Thymus (tissue), 11 donors: Measurements from ENCODE around the gene GPRIN1. TPM values are rescaled to one million over a fixed set of nuclear protein-coding genes. Genes with fewer than 3 reads are reported as not detected.
A peak's percentile ranks its signal among the peaks of the same experiment; 100 is the strongest.
"Not testable (repeated sequence)": the region's sequence is repeated elsewhere in the genome, so short reads cannot be mapped to it uniquely, and the experiment has no call there.

Source experiments
- DNase-seq, 9 donors: peaks; one replicate each; pipeline ENCODE4 v3.0.0-alpha.2; 2013; ENCODE audit warnings: low spot score in 9 of 9, low read depth in 6 of 9, missing footprints in 1 of 9
- H3K27ac ChIP-seq, 2 donors: one replicate each; pipeline ENCODE4 v1.5.1; 2013; ENCODE audit warnings: control low read depth in 1 of 2, low read depth in 1 of 2, low read length in 1 of 2, mild to moderate bottlenecking in 1 of 2, moderate library complexity in 1 of 2
- H3K27me3 ChIP-seq, 2 donors: one replicate each; pipeline ENCODE4 v1.5.1; 2013; ENCODE audit warnings: low read length in 1 of 2; ENCODE audit not compliant: control insufficient read depth in 2 of 2, insufficient read depth in 1 of 2
- H3K36me3 ChIP-seq, 2 donors: one replicate each; pipeline ENCODE4 v1.5.1; 2013; ENCODE audit warnings: low read length in 1 of 2, mild to moderate bottlenecking in 1 of 2, moderate library complexity in 1 of 2; ENCODE audit not compliant: control insufficient read depth in 2 of 2, insufficient read depth in 2 of 2
- H3K4me1 ChIP-seq, 2 donors: one replicate each; pipeline ENCODE4 v1.5.1; 2013; ENCODE audit warnings: low read length in 2 of 2; ENCODE audit not compliant: control insufficient read depth in 2 of 2, insufficient read depth in 2 of 2
- H3K4me3 ChIP-seq, 2 donors: one replicate each; pipeline ENCODE4 v1.5.1; 2013; ENCODE audit warnings: low read length in 2 of 2, control low read depth in 1 of 2, mild to moderate bottlenecking in 1 of 2
- H3K9me3 ChIP-seq, 2 donors: one replicate each; pipeline ENCODE4 v1.5.1; 2013; ENCODE audit warnings: low read length in 1 of 2, mild to moderate bottlenecking in 1 of 2; ENCODE audit not compliant: control insufficient read depth in 2 of 2, insufficient read depth in 1 of 2
- WGBS: extraction: QIAGEN DNeasy Blood & Tissue Kit; methylation state at CpG from one replicate; pipeline ENCODE4 v1.1.7; 2013; 5-methylcytosine and 5-hydroxymethylcytosine counted together
- polyA plus RNA-seq: library from polyadenylated mRNA; stranded (reverse); fragments of 200-250 nt; gene quantifications from one replicate; pipeline ENCODE4 v1.2.3, GENCODE V29; 2013
- total RNA-seq: library from RNA; stranded (reverse); fragments of 120-200 nt; gene quantifications from one replicate; pipeline ENCODE4 v1.2.4, GENCODE V29; 2013
- donor health status: healthy.

GPRIN1 gene
- total and polyA plus RNA-seq, 2 donors: 0.82 to 2.7 TPM

DNA sequence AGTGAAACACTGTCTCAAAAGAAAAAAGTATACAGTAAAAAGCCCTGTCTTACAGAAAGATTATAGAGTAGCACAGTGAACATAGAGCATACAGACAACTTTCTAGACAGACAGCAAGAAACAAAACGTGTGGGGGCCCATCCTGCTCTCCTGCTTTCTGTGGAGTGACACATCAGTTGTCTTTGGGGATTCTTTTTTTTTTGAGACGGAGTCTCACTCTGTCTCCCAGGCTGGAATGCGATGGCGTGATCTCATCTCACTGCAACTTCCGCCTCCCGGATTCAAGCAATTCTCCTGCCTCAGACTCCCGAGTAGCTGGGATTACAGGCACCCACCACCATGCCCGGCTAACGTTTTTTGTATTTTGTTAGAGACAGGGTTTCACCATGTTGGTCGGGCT, 46.0 kb downstream of the GPRIN1 start:
- H3K4me1 ChIP-seq: peaks cover 3 to 10% of the 10 kb centered on the region in 2 donors
- peaks cover under 1% of the 10 kb centered on the region in 2 donors for H3K9me3 ChIP-seq
- H3K27ac ChIP-seq: no peak overlapping the region
- whole genome bisulfite sequencing: 93% methylated on average over 10 of the region's 10 CpGs
- DNase-seq: no peak
- H3K27me3 ChIP-seq: peaks cover 0 to 2% of the 10 kb centered on the region in 2 donors
- no peaks in the 10 kb centered on the region for H3K36me3 ChIP-seq
- H3K4me3 ChIP-seq: no peak overlapping the region

DNA sequence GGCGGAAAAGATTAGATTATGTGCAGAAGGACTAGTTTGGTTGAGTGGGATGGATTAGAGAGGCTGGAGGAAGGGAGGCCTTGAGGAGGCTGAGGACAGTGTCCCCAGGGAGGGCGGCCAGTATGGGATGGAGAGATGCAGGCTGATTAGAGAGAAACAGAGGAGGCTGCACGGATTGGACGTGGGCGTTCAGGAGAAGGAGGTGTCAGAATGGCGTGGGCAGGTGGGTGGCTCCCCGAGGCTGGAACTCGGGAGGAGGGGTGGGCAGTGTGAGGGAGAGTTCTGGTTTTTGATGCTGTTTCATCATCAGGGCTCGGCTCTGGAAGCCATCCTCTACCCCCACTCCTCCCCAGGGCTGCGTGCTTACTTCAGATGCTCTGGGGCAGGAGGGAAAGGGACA, 47.8 kb downstream of the GPRIN1 start:
- peaks cover 1 to 5% of the 10 kb centered on the region in 2 donors for H3K9me3 ChIP-seq
- no peak overlapping the region for H3K4me3 ChIP-seq
- DNase-seq: no peak
- H3K27ac ChIP-seq: no peak overlapping the region
- peaks cover 0 to 2% of the 10 kb centered on the region in 2 donors for H3K27me3 ChIP-seq
- H3K36me3 ChIP-seq: no peaks in the 10 kb centered on the region
- peaks cover 3 to 10% of the 10 kb centered on the region in 2 donors for H3K4me1 ChIP-seq
- WGBS: 89% methylated on average over 10 of the region's 10 CpGs

DNA sequence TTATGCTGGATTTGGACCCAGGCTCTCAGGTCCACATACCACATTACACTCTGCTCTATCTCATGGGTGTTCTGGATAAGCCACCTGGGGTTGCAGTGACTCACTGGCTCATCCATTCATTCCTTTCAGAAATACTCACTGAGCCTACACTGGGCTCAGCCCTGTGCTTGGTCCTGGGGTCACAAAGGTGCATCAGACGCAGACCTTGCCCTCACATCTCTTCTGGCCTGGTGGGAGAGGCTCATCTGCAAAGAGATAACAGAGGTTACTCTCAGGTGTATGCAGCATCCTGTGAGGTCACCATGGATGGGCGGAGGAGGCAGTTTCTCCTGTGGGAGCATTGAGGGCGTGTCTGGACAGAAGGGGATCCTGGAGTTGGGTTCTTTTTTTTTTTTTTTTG, 48.7 kb downstream of the GPRIN1 start:
- 95% methylated on average over 3 of the region's 3 CpGs for WGBS
- Histone ChIP-seq H3K4me1 (peaks cover 3 to 10% of the 10 kb centered on the region in 2 donors), H3K27ac (no peak overlapping the region)

DNA sequence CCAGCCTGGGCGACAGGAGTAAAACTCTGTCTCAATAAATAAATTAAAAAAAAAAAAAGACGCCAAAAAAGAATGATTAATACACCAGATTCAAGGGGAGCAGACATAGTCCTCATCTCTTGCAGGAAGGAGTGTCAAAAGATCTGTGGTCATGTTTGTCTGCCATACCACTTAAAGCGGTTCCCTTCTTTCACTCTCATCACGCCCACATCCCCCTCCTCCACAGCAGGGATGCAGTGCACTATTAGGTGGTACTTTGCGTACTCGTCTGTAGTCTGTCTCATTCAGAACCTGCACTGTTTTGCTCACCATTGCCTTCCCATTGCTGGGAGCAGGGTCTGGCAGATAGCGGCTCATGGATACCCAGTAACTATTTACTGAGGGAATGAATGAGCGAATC, 49.6 kb downstream of the GPRIN1 start:
- Histone ChIP-seq H3K4me3 (no peak overlapping the region), H3K9me3 (peaks cover 1 to 5% of the 10 kb centered on the region in 2 donors), H3K4me1 (peaks cover 3 to 10% of the 10 kb centered on the region in 2 donors), H3K36me3 (no peaks in the 10 kb centered on the region), H3K27me3 (no peaks in the 10 kb centered on the region), H3K27ac (no peak overlapping the region)
- 53% methylated on average over 8 of the region's 8 CpGs for whole genome bisulfite sequencing
- DNase-seq: peak in 1 of 9 donors; percentile 35

More for the DNA sequence above, 48.7 kb downstream of the GPRIN1 start:
- H3K9me3 ChIP-seq: peaks cover 1 to 5% of the 10 kb centered on the region in 2 donors
- DNase-seq: no peak
- H3K4me3 ChIP-seq: no peak overlapping the region
- no peaks in the 10 kb centered on the region for H3K27me3 ChIP-seq
- no peaks in the 10 kb centered on the region for H3K36me3 ChIP-seq

DNA sequence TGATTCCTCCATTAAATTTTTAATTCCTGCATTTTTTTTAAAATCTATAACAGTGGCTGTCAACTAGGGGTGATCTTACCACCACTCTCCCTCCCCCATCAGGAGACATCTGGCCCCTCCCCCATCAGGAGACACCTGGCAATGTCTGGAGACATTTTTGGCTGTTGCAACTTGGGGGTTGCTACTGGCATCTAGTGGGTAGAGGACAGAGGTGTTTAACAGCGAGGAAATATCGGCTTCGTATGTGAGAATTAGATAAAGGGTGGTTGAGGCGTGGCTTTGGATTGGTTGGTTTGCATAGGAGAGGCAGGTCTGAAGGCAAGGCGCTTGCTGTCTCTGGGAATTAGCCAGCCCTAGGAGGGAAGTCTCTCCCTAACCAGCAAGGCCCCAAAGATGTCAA, 50.3 kb downstream of the GPRIN1 start:
- H3K36me3 ChIP-seq: no peaks in the 10 kb centered on the region
- H3K4me3 ChIP-seq: no peak overlapping the region
- H3K9me3 ChIP-seq: peaks cover 1 to 5% of the 10 kb centered on the region in 2 donors
- no peaks in the 10 kb centered on the region for H3K27me3 ChIP-seq
- DNase-seq: peak in 5 of 9 donors; percentile 24 to 77 (median 53)
- H3K27ac ChIP-seq: no peak overlapping the region
- WGBS: 5% methylated on average over 5 of the region's 5 CpGs
- H3K4me1 ChIP-seq: peaks cover 3 to 10% of the 10 kb centered on the region in 2 donors

DNA sequence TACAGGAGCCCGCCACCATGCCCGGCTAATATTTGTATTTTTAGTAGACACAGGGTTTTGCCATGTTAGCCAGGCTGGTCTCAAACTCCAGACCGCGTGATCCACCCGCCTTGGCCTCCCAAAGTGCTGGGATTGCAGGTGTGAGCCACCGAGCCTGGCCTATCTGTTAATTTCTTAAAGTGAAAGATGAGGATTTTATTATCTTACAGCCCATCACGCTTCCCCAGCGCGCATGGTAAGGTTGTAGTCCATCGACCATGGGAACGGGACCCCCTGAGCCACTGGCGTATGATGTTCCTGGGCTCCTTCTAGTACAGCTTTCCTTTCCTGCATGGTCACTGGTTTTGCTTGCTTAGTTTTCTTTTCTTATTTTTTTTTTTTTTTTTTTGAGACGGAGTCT, 52.1 kb downstream of the GPRIN1 start:
- Histone ChIP-seq H3K36me3 (no peaks in the 10 kb centered on the region), H3K4me1 (peaks cover 3 to 16% of the 10 kb centered on the region in 2 donors), H3K4me3 (no peak overlapping the region), H3K27ac (no peak overlapping the region), H3K27me3 (peaks cover 0 to 15% of the 10 kb centered on the region in 2 donors), H3K9me3 (peaks cover 1 to 5% of the 10 kb centered on the region in 2 donors)
- DNase-seq: no peak
- WGBS: 97% methylated on average over 13 of the region's 13 CpGs

DNA sequence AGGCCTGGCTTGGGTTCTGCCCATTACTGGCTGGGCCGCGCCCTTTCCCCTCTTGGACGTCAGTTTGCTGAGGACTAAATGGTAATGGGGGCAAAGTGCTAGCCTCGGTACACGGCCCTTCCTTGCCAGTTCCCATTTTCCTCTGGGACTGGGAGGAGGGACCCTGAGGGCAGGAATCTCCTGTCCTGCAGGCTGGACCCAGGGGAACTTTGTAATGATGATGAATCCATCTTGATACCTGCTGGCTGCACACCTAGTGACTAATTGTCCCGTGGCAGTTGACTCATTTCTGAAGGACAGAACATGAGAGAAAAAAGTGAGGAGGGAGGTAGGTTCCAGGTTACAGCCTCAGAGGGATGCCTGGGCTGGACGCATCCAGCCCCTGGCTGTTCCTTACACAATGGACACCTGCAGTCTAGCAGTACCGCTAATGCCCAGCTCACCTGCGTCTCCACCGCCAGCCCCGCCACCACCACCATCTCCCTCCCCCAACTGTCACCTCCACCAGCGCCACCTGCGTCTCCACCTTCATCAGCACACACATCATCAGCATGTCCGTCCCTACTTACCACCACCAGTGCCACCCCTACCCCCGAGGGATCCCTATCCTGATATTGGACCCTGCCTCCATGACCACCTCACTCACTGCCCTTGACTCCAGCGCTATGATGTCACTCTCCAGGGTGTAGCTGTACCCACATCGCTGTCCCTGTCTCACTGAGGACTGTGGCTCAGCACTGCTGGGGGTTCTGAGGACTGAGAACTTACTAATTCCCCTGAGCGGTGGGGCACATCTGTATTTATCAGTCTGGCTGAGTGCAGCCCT, 56.5 kb downstream of the GPRIN1 start:
- Histone ChIP-seq H3K9me3 (no peaks in the 10 kb centered on the region), H3K4me1 (peaks cover 0 to 8% of the 10 kb centered on the region in 2 donors), H3K36me3 (no peaks in the 10 kb centered on the region), H3K27me3 (peaks cover 0 to 27% of the 10 kb centered on the region in 2 donors), H3K27ac (no peak overlapping the region), H3K4me3 (no peak overlapping the region)
- no peak for DNase-seq
- 87% methylated on average over 18 of the region's 18 CpGs for WGBS

DNA sequence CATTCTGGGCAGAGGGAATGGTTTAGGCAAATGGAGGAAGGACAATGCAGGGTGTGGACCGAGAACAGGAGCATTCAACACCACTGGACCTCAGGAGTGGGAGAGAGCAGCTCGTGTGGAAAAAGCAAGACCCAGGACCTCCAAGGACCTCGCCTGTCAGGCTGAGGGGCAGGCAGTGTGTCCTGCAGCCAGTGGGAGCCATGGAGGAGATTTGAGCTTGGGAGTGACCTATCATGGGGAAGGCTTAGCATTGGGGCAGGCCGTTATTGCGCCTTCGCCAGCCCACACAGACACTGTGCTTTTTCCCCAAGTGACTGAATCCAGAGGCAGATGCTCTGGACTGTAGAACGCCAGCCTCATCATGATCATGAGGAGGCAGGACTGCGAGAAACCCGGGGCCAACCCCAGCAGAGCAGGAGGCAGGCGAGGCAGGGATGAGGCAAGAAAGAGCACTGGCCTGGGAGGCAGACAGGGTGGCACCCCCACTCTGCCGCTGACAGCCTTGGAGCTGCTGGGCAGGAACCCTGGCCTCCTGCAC, 57.6 kb downstream of the GPRIN1 start:
- Histone ChIP-seq H3K4me3 (no peak overlapping the region), H3K9me3 (no peaks in the 10 kb centered on the region), H3K27ac (no peak overlapping the region), H3K27me3 (peaks cover 0 to 27% of the 10 kb centered on the region in 2 donors), H3K4me1 (peaks cover 0 to 8% of the 10 kb centered on the region in 2 donors), H3K36me3 (no peaks in the 10 kb centered on the region)
- WGBS: 91% methylated on average over 11 of the region's 11 CpGs
- DNase-seq: no peak

DNA sequence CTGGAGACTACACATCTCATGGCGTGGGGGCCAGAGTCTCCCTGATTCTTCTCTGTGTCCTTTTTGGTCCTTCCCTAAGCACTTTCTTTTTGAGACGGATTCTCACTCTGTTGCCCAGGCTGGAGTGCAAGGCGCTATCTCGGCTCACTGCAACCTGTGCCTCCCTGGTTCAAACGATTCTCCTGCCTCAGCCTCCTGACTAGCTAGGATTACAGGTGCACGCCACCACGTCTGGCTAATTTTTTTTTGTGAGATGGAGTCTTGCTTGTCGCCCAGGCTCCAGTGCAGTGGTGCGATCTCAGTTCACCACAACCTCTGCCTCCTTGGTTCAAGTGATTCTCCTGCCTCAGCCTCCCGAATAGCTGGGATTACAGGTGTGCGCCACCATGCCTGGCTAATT, 59.0 kb downstream of the GPRIN1 start:
- H3K27ac ChIP-seq, H3K4me1 ChIP-seq, H3K4me3 ChIP-seq, H3K36me3 ChIP-seq, DNase-seq, H3K9me3 ChIP-seq: not testable (repeated sequence)
- peaks cover 0 to 27% of the 10 kb centered on the region in 2 donors for H3K27me3 ChIP-seq
- WGBS: 88% methylated on average over 11 of the region's 11 CpGs
